GM20000 (cell line): ENCODE measurements around the gene NUCB2.
A peak's percentile ranks its signal among the peaks of the same experiment; 100 is the strongest.
"Not testable (repeated sequence)": the region's sequence is repeated elsewhere in the genome, so short reads cannot be mapped to it uniquely, and the experiment has no call there.

Experiments used
- DNase-seq: peaks from one replicate; pipeline ENCODE4 v3.0.0; 2012; ENCODE audit warnings: low spot score
- TF ChIP-seq, protein P1 (sequence below): IDR thresholded peaks from 2 replicates; pipeline ENCODE4 v1.5.1; 2012; ENCODE audit warnings: mild to moderate bottlenecking, control low read depth; ENCODE audit errors: extremely low read depth, missing control alignments

NUCB2 gene

DNA sequence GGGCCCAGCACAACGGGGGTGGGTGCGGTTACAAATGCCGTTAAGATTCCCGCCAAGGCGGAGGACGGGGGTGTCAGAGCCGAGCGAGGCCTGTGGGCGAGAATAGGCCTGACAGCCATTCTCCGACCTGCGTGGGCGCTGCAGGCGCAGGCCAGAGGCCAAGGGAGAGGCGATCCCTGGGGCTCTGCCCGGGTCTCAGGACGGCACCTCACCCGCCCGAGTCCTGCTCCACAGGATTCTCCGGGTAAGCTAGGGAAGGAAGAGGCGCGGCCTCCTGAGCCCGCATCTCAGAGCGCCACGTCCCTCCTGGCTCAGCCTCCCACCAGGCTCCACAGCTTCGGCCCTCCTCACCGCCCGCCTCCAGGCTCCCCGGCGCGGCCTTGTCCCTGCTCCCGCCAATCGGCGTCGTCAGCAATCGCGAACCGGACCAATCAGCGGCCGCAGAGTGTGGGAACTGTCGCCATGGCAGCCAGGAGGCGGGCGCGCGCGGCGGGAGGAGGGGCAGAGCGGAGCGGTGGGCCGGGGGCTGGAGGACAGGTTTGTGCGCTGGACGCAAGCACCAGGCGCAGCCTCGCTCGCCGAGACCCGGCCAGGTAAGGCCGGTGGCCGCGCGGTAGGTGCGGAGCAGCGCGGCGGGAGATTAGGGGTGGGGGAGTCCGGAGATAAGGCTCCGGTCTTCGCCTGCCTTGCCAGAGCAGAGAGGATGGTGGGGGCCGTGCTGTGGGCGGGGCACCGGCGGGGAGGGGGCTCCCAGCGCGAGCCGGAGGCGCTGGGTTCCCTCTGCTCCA is at the start of gene NUCB2:
Gene NUCB2, plus strand, starts transcription at position 504 of the 788 bp plus-strand sequence. CDS start 18,585 bp downstream, outside the sequence.
- TF ChIP-seq, protein P1, sequence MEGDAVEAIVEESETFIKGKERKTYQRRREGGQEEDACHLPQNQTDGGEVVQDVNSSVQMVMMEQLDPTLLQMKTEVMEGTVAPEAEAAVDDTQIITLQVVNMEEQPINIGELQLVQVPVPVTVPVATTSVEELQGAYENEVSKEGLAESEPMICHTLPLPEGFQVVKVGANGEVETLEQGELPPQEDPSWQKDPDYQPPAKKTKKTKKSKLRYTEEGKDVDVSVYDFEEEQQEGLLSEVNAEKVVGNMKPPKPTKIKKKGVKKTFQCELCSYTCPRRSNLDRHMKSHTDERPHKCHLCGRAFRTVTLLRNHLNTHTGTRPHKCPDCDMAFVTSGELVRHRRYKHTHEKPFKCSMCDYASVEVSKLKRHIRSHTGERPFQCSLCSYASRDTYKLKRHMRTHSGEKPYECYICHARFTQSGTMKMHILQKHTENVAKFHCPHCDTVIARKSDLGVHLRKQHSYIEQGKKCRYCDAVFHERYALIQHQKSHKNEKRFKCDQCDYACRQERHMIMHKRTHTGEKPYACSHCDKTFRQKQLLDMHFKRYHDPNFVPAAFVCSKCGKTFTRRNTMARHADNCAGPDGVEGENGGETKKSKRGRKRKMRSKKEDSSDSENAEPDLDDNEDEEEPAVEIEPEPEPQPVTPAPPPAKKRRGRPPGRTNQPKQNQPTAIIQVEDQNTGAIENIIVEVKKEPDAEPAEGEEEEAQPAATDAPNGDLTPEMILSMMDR, result no peak
- peak; percentile 96 for DNase-seq

DNA sequence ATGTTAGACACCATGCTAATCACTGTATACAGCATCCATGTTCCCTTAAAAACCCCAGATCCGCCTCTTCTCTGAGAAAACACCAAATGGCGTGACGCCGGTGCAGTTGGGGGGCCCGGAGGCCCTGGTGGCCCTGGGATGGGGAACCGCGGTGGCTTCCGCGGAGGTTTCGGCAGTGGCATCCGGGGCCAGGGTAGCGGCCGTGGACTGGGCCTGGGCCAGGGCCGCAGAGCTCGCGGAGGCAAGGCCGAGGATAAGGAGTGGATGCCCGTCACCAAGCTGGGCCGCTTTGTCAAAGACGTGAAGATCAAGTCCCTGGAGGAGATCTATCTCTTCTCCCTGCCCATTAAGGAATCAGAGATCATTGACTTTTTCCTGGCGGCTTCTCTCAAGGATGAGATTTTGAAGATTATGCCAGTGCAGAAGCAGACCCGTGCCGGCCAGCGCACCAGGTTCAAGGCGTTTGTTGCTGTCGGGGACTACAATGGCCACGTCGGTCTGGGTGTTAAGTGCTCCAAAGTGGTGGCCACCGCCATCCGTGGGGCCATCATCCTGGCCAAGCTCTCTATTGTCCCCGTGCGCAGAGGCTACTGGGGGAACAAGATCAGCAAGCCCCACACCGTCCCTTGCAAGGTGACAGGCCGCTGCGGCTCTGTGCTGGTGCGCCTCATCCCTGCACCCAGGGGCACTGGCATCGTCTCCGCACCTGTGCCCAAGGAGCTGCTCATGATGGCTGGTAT is 48.2 kb upstream of the NUCB2 start:
- not testable (repeated sequence) for DNase-seq

DNA sequence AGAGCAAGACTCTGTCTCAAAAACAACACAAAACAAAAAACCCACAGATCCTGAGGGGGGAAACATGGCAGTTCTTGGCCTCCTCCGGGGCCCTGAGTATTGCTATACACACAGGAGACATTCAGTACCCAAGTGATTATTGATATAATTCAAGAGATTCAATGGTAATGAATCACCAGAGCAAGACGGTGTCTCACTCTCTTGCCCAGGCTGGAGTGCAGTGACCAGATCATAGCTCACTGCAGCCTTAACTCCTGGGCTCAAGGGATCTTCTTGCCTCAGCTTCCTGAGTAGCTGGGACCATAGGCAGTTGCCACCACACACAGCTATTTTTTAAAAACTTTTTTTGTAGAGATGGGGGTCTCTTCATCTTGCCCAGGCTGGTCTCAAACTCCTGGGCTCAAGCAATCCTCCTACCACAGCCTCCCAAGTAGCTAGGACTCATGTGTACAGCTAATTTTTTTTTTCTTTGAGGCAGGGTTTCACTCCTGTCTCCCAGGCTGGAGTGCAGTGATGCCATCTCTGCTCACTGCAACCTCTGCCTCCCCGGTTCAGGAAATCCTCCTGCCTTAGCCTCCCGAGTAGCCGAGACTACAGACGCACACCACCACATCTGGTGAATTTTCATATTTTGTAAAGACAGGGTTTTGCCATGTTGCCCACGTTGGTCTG is 46.9 kb upstream of the NUCB2 start:
- DNase-seq, result no peak
- TF ChIP-seq, protein P1, result no peak

DNA sequence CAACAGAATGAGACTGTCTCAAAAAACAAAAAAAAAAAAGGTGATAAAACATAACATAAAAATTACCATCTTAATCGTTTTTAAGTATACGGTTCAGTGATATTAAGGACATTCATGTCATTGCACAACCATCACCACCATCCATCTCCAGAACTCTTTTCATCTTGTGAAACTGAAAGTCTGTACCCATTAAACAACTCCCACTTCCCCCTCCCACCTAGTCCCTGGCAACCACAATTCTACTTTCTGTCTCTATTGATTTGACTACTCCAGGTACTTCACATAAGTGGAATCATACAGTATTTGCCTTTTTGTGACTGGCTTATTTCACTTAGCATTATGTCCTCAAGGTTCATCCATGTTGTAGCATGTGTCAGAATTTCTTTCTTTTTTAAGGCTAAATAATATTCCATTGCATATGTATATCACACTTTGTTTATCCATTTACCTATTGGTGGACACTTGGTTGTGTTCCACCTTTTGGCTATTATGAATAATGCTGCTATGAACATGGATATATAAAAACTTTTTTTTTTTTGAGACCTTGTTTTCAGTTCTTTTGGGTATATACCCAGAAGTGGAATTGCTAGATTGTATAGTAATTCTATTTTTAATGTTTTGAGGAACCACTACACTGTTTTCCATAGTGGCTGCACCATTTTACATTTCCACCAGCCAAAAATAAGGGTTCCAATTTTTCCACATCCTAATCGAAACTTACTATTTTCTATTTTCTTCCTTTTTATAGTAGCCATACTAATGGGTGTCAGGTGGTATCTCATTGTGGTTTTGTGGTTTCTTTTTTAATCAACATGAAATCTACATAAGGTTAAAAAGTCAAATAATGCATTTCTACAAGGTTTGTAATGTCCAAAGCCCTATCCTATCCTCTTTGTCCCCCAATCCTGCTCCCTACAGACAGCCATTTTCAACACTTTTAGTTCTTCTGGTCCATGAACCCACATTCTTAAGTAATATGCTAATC is 45.4 kb upstream of the NUCB2 start:
- peak; percentile 40 for DNase-seq
- TF ChIP-seq, protein P1, result no peak

DNA sequence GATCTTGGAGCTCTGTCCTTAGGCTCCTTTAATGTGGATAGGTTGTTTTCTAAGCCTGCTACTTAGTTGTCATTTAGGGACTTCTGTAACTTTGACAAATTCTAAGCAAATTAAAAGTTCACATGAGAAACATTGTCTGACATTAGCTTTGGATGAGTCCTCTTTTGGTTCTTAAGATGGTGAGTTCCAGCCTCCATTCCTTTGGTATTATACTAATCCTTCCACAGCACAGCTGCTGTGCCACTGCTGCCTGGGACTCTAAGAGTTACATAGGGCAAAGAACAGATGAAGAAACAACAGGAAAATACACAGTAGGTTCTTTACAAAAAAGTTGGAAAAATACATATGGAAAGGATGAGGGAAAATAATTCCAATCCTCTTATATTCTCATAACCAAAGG is 43.4 kb upstream of the NUCB2 start:
- DNase-seq, result no peak
- TF ChIP-seq, protein P1, result no peak

DNA sequence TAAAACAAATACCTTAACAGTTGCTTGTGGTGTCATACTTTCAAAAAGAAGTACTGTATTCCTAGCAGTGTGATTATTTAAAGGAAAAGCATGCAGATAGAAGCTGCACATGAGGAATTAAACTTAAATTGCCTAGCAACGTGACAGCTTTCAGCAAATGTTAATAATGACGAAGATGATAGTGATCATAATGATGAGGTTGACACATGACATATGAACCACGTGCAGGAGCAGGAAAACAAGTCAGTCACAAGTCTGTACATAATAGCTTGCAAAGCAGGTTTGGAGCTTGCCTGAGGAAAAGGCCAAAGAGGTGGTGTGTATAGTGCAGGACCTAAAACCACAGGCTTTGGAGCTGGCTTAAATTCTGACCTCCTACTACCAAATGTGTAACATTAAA is 38.2 kb upstream of the NUCB2 start:
- TF ChIP-seq, protein P1, result no peak

DNA sequence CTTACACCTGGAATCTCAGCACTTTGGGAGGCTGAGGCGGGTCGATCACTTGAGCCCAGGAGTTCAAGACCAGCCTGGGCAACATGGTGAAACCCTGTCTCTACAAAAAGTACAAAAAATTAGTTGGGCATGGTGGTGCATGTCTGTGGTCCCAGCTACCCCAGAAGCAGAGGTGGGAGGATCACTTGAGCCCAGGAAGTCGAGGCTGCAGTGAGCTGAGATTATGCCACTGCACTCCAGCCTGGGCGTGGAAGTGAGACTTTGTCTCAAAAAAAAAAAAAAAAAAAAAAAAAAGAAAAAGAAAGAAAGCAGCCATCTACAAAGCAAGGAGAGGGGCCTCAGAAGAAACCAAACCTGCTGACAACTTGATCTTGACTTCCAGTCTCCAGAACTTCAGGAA is 36.6 kb upstream of the NUCB2 start:
- not testable (repeated sequence) for DNase-seq

More for the DNA sequence above, 38.2 kb upstream of the NUCB2 start:
- no peak for DNase-seq
